HepG2 (cell line): ENCODE results near the gene TPTE.
"Not testable (repeated sequence)": the region's sequence is repeated elsewhere in the genome, so short reads cannot be mapped to it uniquely, and the experiment has no call there.

ENCODE experiments used
- ELF4 ChIP-seq: sonication (generic); formaldehyde crosslinking; IDR thresholded peaks from 2 replicates; pipeline ENCODE4 v1.5.0; 2020; ENCODE audit warnings: missing genetic modification reagents, mild to moderate bottlenecking, moderate library complexity, borderline replicate concordance
- HDAC2 ChIP-seq: sonication (generic); formaldehyde crosslinking; IDR thresholded peaks from 2 replicates; pipeline ENCODE4 v1.4.0; 2020; ENCODE audit warnings: missing genetic modification reagents
- MYC ChIP-seq: sonication (generic); formaldehyde crosslinking; IDR thresholded peaks from 2 replicates; pipeline ENCODE4 v1.9.0; 2021; ENCODE audit warnings: missing genetic modification reagents, borderline replicate concordance
- NFRKB ChIP-seq: fragments of 450-650 bp; IDR thresholded peaks from 2 replicates; pipeline ENCODE4 v1.6.1; 2017
- POLR2AphosphoS5 ChIP-seq: IDR thresholded peaks from 2 replicates; pipeline ENCODE4 v1.6.1; 2012; ENCODE audit warnings: low read depth, low read length
- SNAPC2 ChIP-seq: sonication (generic); formaldehyde crosslinking; IDR thresholded peaks from 2 replicates; pipeline ENCODE4 v1.8.1; 2022; ENCODE audit warnings: mild to moderate bottlenecking, missing genetic modification reagents
- STAG1 ChIP-seq: sonication (generic); formaldehyde crosslinking; IDR thresholded peaks from 2 replicates; pipeline ENCODE4 v1.4.0; 2020; ENCODE audit warnings: missing genetic modification reagents
- TBL1XR1 ChIP-seq: fragments of 150-350 bp; IDR thresholded peaks from 2 replicates; pipeline ENCODE4 v1.6.1; 2014; ENCODE audit warnings: borderline replicate concordance, low read length; ENCODE audit not compliant: partially characterized antibody
- YY1 ChIP-seq: IDR thresholded peaks from 2 replicates; pipeline ENCODE4 v1.6.1; 2011; ENCODE audit warnings: low read length, low read depth, moderate library complexity, mild to moderate bottlenecking; ENCODE audit not compliant: insufficient read depth, insufficient replicate concordance
- ZMYM2 ChIP-seq: sonication (generic); formaldehyde crosslinking; IDR thresholded peaks from 2 replicates; pipeline ENCODE4 v1.8.0; 2022; ENCODE audit warnings: mild to moderate bottlenecking, missing genetic modification reagents
- ZNF431 ChIP-seq: sonication (generic); formaldehyde crosslinking; IDR thresholded peaks from 2 replicates; pipeline ENCODE4 v1.9.0; 2022; ENCODE audit warnings: missing genetic modification reagents, low read depth, mild to moderate bottlenecking, borderline replicate concordance
- ZNF501 ChIP-seq: sonication (generic); formaldehyde crosslinking; IDR thresholded peaks from 2 replicates; pipeline ENCODE4 v1.5.1; 2020; ENCODE audit warnings: mild to moderate bottlenecking, moderate library complexity, missing genetic modification reagents
- ZNF615 ChIP-seq: sonication (generic); formaldehyde crosslinking; IDR thresholded peaks from 2 replicates; pipeline ENCODE4 v1.5.0; 2020; ENCODE audit warnings: mild to moderate bottlenecking, missing genetic modification reagents, borderline replicate concordance

DNA sequence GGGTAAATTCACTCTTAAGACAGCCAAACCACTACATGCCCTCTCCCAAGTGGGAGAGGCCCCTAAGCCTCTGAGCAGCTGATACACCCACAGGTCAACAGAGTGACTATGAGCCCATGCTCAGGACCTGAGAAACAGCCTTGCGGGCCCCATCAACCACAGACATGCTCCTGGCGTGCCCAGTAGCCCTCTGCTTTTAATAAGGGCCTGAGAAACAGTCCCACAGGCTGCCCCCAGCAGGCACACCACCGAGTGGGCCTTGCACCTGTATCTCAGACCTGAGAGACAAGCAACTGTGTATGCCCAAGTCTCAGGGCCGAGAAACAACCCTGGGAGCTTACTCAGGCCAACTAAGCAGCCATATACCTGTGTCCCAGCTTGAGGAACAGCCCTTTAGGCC, 26.5 kb downstream of the TPTE start:
- not testable (repeated sequence) for TF ChIP-seq ELF4 (CRISPR knock-in tag); ZNF431 (CRISPR knock-in tag); ZNF501 (CRISPR knock-in tag); POLR2AphosphoS5; TBL1XR1; ZNF615 (CRISPR knock-in tag); HDAC2 (CRISPR knock-in tag); ZMYM2 (CRISPR knock-in tag); NFRKB; SNAPC2 (CRISPR knock-in tag); YY1; MYC (CRISPR knock-in tag); STAG1 (CRISPR knock-in tag)
